MCF 10A (cell line): ENCODE results near the gene SLAMF1. TPM values are rescaled to one million over a fixed set of nuclear protein-coding genes. Genes with fewer than 3 reads are reported as not detected.

Source experiments
- BruUV-seq: library from RNA; stranded (reverse); fragments of 400-500 nt; replicated peaks from 2 replicates; lab custom pipeline; 2021; lab: Mats Ljungman, UMichigan
- CTCF ChIA-PET: fragments of 300-600 bp; sonication (Branson Sonifier 250); formaldehyde crosslinking; extraction: SDS; loops from one replicate; lab custom pipeline; 2021; ENCODE audit warnings: antibody characterized with exemption, inconsistent platforms; lab: Yijun Ruan, JAX
- POLR2A ChIA-PET: fragments of 300-600, 350-650 bp; sonication (Branson Sonifier 250); formaldehyde crosslinking; extraction: SDS; loops from one replicate; lab custom pipeline; 2020; ENCODE audit warnings: antibody characterized with exemption, inconsistent platforms; lab: Yijun Ruan, JAX
- DNase-seq: peaks from one replicate; pipeline ENCODE4 v3.0.0-alpha.2; 2018; ENCODE audit not compliant: unreplicated experiment
- H3K27ac Mint-ChIP-seq: one replicate; pipeline ENCODE4 v1.8.0; 2022; ENCODE audit warnings: mild to moderate bottlenecking, low read depth, mixed read lengths; ENCODE audit not compliant: unreplicated experiment
- H3K27me3 Mint-ChIP-seq: one replicate; pipeline ENCODE4 v1.8.0; 2022; ENCODE audit warnings: mixed read lengths; ENCODE audit not compliant: insufficient read depth, unreplicated experiment
- H3K36me3 Mint-ChIP-seq: one replicate; pipeline ENCODE4 v1.8.0; 2022; ENCODE audit warnings: mild to moderate bottlenecking, moderate library complexity, mixed read lengths; ENCODE audit not compliant: insufficient read depth, unreplicated experiment
- H3K4me1 Mint-ChIP-seq: one replicate; pipeline ENCODE4 v1.8.0; 2022; ENCODE audit warnings: mixed read lengths; ENCODE audit not compliant: insufficient read depth, unreplicated experiment
- H3K4me3 Mint-ChIP-seq: one replicate; pipeline ENCODE4 v1.8.0; 2022; ENCODE audit warnings: mild to moderate bottlenecking, moderate library complexity, mixed read lengths; ENCODE audit not compliant: unreplicated experiment
- H3K9me3 Mint-ChIP-seq: one replicate; pipeline ENCODE4 v1.8.0; 2022; ENCODE audit warnings: mixed read lengths; ENCODE audit not compliant: unreplicated experiment
- intact Hi-C: fragments of 100-400 bp; cut with micrococcal nuclease; formaldehyde crosslinking; loops from 2 replicates; pipeline ENCODE4 v1.14.1; 2022
- total RNA-seq: library from RNA; stranded (reverse); gene quantifications from 2 replicates; pipeline ENCODE4 v1.2.3, GENCODE V29; 2022
- TF ChIP-seq, protein P1 (sequence below): fragments of 200-600 bp; IDR thresholded peaks from one replicate; pipeline ENCODE4 v1.8.0; 2022; ENCODE audit warnings: antibody characterized with exemption, mild to moderate bottlenecking; ENCODE audit not compliant: unreplicated experiment

SLAMF1 gene
- total RNA-seq, 1 experiment from 2014 or later = not detected

DNA sequence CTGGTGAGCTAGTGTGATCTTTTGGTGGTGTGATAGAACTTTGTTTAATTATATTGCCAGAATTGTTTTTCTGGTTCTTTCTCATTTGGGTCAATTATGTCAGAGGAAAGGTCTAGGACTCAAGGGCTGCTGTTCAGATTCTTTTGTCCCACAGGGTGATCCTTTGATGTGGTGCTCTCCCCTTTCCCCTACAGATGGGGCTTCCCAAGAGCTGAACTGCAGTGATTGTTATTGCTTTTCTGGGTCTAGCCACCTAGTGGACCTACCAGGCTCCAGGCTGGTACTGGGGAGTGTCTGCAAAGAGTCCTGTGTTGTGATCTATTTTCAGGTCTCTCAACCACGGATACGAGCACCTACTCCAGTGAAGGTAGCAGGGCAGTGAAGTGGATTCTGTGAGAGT lies 41.6 kb downstream of the SLAMF1 start:
- TF ChIP-seq, protein P1, sequence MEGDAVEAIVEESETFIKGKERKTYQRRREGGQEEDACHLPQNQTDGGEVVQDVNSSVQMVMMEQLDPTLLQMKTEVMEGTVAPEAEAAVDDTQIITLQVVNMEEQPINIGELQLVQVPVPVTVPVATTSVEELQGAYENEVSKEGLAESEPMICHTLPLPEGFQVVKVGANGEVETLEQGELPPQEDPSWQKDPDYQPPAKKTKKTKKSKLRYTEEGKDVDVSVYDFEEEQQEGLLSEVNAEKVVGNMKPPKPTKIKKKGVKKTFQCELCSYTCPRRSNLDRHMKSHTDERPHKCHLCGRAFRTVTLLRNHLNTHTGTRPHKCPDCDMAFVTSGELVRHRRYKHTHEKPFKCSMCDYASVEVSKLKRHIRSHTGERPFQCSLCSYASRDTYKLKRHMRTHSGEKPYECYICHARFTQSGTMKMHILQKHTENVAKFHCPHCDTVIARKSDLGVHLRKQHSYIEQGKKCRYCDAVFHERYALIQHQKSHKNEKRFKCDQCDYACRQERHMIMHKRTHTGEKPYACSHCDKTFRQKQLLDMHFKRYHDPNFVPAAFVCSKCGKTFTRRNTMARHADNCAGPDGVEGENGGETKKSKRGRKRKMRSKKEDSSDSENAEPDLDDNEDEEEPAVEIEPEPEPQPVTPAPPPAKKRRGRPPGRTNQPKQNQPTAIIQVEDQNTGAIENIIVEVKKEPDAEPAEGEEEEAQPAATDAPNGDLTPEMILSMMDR = no peak
- ChIA-PET CTCF (interaction anchor here (0.6 to 10.6 kb wide), 19 partner anchors 7 to 1862 kb away, joined by 3 to 153 read pairs (median 5); no protein-coding TSS in a partner anchor), POLR2A (interaction anchor here (0.5 to 0.9 kb wide), 3 partner anchors 177 to 1397 kb away, joined by 3 to 5 read pairs (median 3); no protein-coding TSS in a partner anchor)

DNA sequence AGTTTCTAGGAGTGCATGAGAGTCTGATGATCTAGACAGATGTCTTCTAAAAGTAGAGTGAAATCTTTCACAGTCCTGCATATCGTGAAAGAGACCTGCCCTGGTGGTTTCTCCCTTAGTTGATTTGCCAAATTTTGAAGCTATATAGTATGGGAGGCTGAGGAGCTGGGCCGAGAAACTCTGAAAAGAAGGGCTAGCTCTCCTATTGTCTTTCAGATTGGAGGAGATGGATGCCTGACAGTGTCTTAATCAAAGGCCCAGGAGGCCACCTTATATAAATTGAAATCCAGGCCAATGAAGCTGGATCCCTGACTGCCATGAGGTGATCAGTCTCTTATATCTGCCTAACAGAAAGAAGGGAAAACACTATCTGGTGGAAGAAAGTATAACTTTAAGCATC lies 49.1 kb downstream of the SLAMF1 start:
- Mint-ChIP-seq H3K36me3 (no peaks in the 10 kb centered on the region), H3K27ac (no peak overlapping the region), H3K4me3 (no peak overlapping the region), H3K4me1 (no peaks in the 10 kb centered on the region), H3K9me3 (peaks cover 13% of the 10 kb centered on the region), H3K27me3 (peaks cover 36% of the 10 kb centered on the region)
- no TSS peak for BruUV-seq
- POLR2A ChIA-PET = no interaction called here
- CTCF ChIA-PET = interaction anchor here (1.0 to 2.9 kb wide), 3 partner anchors 9 to 12 kb away, joined by 3 to 21 read pairs (median 6); no protein-coding TSS in a partner anchor
- TF ChIP-seq, protein P1 = no peak
- no peak for DNase-seq
- intact Hi-C loops = no loop called here

More for the DNA sequence above, 41.6 kb downstream of the SLAMF1 start:
- Mint-ChIP-seq H3K27ac (no peak overlapping the region), H3K36me3 (no peaks in the 10 kb centered on the region), H3K4me3 (no peak overlapping the region), H3K9me3 (peaks cover 19% of the 10 kb centered on the region), H3K4me1 (no peaks in the 10 kb centered on the region), H3K27me3 (peaks cover 56% of the 10 kb centered on the region)
- DNase-seq = no peak
- BruUV-seq = no TSS peak
- intact Hi-C loops = loop anchor here (5.0 to 10.0 kb wide), 3 partner anchors 260 to 508 kb away; partner anchors contain the start of genes CASQ1, COPA, IGSF8 and NCSTN

DNA sequence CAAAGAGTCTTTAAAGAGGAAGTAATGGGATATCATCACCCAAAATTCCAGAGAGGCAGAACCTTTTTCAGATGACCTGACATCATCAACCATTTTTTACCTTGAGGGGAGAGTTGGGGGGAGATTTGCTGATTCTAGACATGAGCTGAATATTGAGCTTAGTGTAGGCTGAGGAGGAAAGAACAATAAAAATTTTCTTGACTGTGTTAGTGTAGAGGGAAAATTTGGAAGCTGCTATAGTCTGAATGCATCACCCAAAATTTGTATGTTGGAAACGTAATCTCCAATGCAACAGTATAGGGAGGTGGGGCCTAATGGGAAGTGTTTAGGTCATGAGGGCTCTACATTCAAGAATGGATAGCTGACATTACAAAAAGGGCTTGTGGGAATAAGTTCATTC lies 49.8 kb downstream of the SLAMF1 start:
- Mint-ChIP-seq H3K36me3 (no peaks in the 10 kb centered on the region), H3K27ac (no peak overlapping the region), H3K4me3 (no peak overlapping the region), H3K4me1 (no peaks in the 10 kb centered on the region), H3K9me3 (peaks cover 11% of the 10 kb centered on the region), H3K27me3 (peaks cover 39% of the 10 kb centered on the region)
- CTCF ChIA-PET = interaction anchor here (1.0 to 2.9 kb wide), 2 partner anchors 10 to 13 kb away, joined by 6 to 21 read pairs; no protein-coding TSS in a partner anchor
- no peak for DNase-seq
- TF ChIP-seq, protein P1 = no peak
- POLR2A ChIA-PET = no interaction called here
- no TSS peak for BruUV-seq
- intact Hi-C loops = no loop called here

DNA sequence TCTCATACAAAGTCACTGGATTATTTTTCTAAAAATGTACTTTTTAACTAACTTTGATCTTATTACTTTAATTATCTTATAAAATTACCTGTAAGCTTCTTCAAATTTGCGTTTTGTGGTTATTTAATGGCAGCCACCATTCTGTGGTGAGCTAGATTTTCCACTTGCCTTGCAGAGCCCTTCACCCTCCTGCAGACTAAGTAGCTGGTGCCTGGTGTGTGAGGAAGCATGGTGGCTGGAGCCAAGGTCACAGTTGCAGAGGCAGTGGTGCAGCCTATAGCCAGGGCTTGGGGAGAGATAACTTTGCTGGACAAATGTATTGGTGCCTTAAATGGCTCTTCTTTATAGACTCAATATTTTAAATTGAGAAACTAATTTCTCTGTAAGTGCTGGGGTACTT lies 56.4 kb downstream of the SLAMF1 start:
- no peak overlapping the region for H3K4me3 Mint-ChIP-seq
- TF ChIP-seq, protein P1 = no peak
- ChIA-PET CTCF (interaction anchor here (1.0 to 2.1 kb wide), 4 partner anchors 16 to 162 kb away, joined by 3 to 8 read pairs (median 4); no protein-coding TSS in a partner anchor), POLR2A (interaction anchor here (0.7 kb wide), 1 partner anchor 16 kb away, joined by 4 read pairs; no protein-coding TSS in a partner anchor)
- no peaks in the 10 kb centered on the region for H3K4me1 Mint-ChIP-seq
- H3K36me3 Mint-ChIP-seq = no peaks in the 10 kb centered on the region
- intact Hi-C loops = no loop called here
- no peaks in the 10 kb centered on the region for H3K9me3 Mint-ChIP-seq
- no peak for DNase-seq
- peaks cover 66% of the 10 kb centered on the region for H3K27me3 Mint-ChIP-seq
- no TSS peak for BruUV-seq
- no peak overlapping the region for H3K27ac Mint-ChIP-seq
